Left lung (tissue), 10 donors: ENCODE measurements around the gene CASTOR1. TPM values are rescaled to one million over a fixed set of nuclear protein-coding genes. Genes with fewer than 3 reads are reported as not detected.

ENCODE experiments used
- ATAC-seq: fragments of 200-7000 bp; cut with Tn5 transposase; one replicate; pipeline ENCODE4 v1.9.1; 2020; ENCODE audit warnings: moderate library complexity
- DNase-seq, 4 donors: peaks; one replicate each; pipeline ENCODE4 v3.0.0-alpha.2; 2013 to 2020
- H3K27ac ChIP-seq, 2 donors: fragments of 200-600 bp; sonication (generic) in 1 of 2; one replicate each; pipeline versions ENCODE4 v1.5.0 to v1.8.0; 2020 to 2021
- H3K27me3 ChIP-seq, 2 donors: fragments of 200-600 bp; sonication (generic) in 1 of 2; one replicate each; pipeline versions ENCODE4 v1.5.0 to v1.8.0; 2020 to 2021
- H3K36me3 ChIP-seq, 2 donors: fragments of 200-600 bp; sonication (generic) in 1 of 2; one replicate each; pipeline versions ENCODE4 v1.5.0 to v1.8.0; 2020 to 2021
- H3K4me1 ChIP-seq, 2 donors: fragments of 200-600 bp; one replicate each; pipeline ENCODE4 v1.8.0; 2021
- H3K4me3 ChIP-seq, 2 donors: fragments of 200-600 bp; sonication (generic) in 1 of 2; one replicate each; pipeline versions ENCODE4 v1.5.0 to v1.8.0; 2020 to 2021; ENCODE audit warnings: mild to moderate bottlenecking in 1 of 2
- H3K9me3 ChIP-seq, 2 donors: fragments of 200-600 bp; sonication (generic) in 1 of 2; one replicate each; pipeline versions ENCODE4 v1.5.0 to v1.8.0; 2020 to 2021
- CTCF ChIP-seq, 2 donors: fragments of 200-600 bp; sonication (generic) in 1 of 2; IDR thresholded peaks; one replicate each; pipeline versions ENCODE4 v1.5.0 to v1.8.0; 2021; ENCODE audit warnings: antibody characterized with exemption in 2 of 2
- intact Hi-C, 2 donors: fragments of 100-400 bp; cut with DNase I; formaldehyde crosslinking; loops; one replicate each; pipeline versions ENCODE4 v1.11.2 to v1.14.2; 2022
- polyA plus RNA-seq, 6 donors: library from polyadenylated mRNA; unstranded; fragments of 120-200 nt; gene quantifications; one replicate each; pipeline ENCODE4 v1.2.1, GENCODE V29; 2013; ENCODE audit not compliant: insufficient read length in 6 of 6
- total RNA-seq, 2 donors: library from RNA; stranded (reverse); fragmentation: NEBNext Ultra II Directional; extraction: Animal tissue kit (Norgen Biotek cat#: 25700); gene quantifications; one replicate each; pipeline ENCODE4 v1.2.1, GENCODE V29; 2021
- donor health status: DM: no; HTN: yes; CAD: no.
- donor health status: DM: no; HTN: no; CAD: no.

The CASTOR1 gene
- total and polyA plus RNA-seq, 8 donors = 10.7 to 16.7 (median 14.4) TPM

- Histone ChIP-seq H3K27ac (peak overlapping the region; percentile 77 to 88), H3K36me3 (peaks cover 0 to 32% of the 10 kb centered on the region in 2 donors), H3K4me3 (peak overlapping the region; percentile 93 to 96), H3K27me3 (no peaks in the 10 kb centered on the region), H3K9me3 (no peaks in the 10 kb centered on the region), H3K4me1 (peaks cover 30 to 61% of the 10 kb centered on the region in 2 donors)
- TF ChIP-seq CTCF (IDR thresholded peaks at IDR 0.05) = no peak
- intact Hi-C loops = no loop called here
- DNase-seq (no peak), ATAC-seq (no peak)
These were observed 36.5 kb upstream of the CASTOR1 start for GRCh38 chr22:30325724-30326254.

- intact Hi-C loops = no loop called here
- TF ChIP-seq CTCF (IDR thresholded peaks at IDR 0.05) = no peak
- Histone ChIP-seq H3K27ac (peak overlapping the region; percentile 77 to 88), H3K9me3 (no peaks in the 10 kb centered on the region), H3K4me3 (peak overlapping the region; percentile 93 to 96), H3K27me3 (no peaks in the 10 kb centered on the region), H3K36me3 (peaks cover 0 to 30% of the 10 kb centered on the region in 2 donors), H3K4me1 (peaks cover 30 to 65% of the 10 kb centered on the region in 2 donors)
- ATAC-seq = peak; percentile 42
- DNase-seq = peak in 2 of 4 donors; percentile 41 to 49
These were observed 35.9 kb upstream of the CASTOR1 start for GRCh38 chr22:30325065-30325720.

GRCh38 chr22:30324014-30324730 lies 34.9 kb upstream of the CASTOR1 start:
- DNase-seq (no peak), ATAC-seq (no peak)
- no peak for TF ChIP-seq CTCF (IDR thresholded peaks at IDR 0.05)
- H3K27me3 ChIP-seq = no peaks in the 10 kb centered on the region
- peak overlapping the region; percentile 93 to 96 for H3K4me3 ChIP-seq
- H3K4me1 ChIP-seq = peaks cover 34 to 75% of the 10 kb centered on the region in 2 donors
- H3K9me3 ChIP-seq = no peaks in the 10 kb centered on the region
- peaks cover 0 to 24% of the 10 kb centered on the region in 2 donors for H3K36me3 ChIP-seq
- intact Hi-C loops = no loop called here
- peak overlapping the region; percentile 77 to 88 for H3K27ac ChIP-seq

GRCh38 chr22:30323246-30323645 lies 33.9 kb upstream of the CASTOR1 start:
- intact Hi-C loops = no loop called here
- Histone ChIP-seq H3K9me3 (no peaks in the 10 kb centered on the region), H3K4me3 (no peak overlapping the region), H3K27me3 (no peaks in the 10 kb centered on the region), H3K4me1 (peaks cover 38 to 84% of the 10 kb centered on the region in 2 donors), H3K27ac (no peak overlapping the region), H3K36me3 (peaks cover 0 to 17% of the 10 kb centered on the region in 2 donors)
- no peak for TF ChIP-seq CTCF (IDR thresholded peaks at IDR 0.05)
- DNase-seq (no peak), ATAC-seq (no peak)

- H3K4me3 ChIP-seq = no peak overlapping the region
- H3K4me1 ChIP-seq = peaks cover 34 to 97% of the 10 kb centered on the region in 2 donors
- peaks cover 0 to 17% of the 10 kb centered on the region in 2 donors for H3K36me3 ChIP-seq
- DNase-seq (no peak), ATAC-seq (no peak)
- intact Hi-C loops = no loop called here
- TF ChIP-seq CTCF (IDR thresholded peaks at IDR 0.05) = no peak
- no peaks in the 10 kb centered on the region for H3K27me3 ChIP-seq
- H3K9me3 ChIP-seq = no peaks in the 10 kb centered on the region
- peak overlapping the region in 1 of 2 donors; percentile 28 for H3K27ac ChIP-seq
These were observed 32.2 kb upstream of the CASTOR1 start for GRCh38 chr22:30321461-30321860.
